COR-L47 (cell line): ENCODE data around the gene KRT86.
"Not testable (repeated sequence)": the region's sequence is repeated elsewhere in the genome, so short reads cannot be mapped to it uniquely, and the experiment has no call there.

Experiments
- DNase-seq: peaks from one replicate; lab custom pipeline; 2025; lab: John Stamatoyannopoulos, UW

The KRT86 gene

DNA sequence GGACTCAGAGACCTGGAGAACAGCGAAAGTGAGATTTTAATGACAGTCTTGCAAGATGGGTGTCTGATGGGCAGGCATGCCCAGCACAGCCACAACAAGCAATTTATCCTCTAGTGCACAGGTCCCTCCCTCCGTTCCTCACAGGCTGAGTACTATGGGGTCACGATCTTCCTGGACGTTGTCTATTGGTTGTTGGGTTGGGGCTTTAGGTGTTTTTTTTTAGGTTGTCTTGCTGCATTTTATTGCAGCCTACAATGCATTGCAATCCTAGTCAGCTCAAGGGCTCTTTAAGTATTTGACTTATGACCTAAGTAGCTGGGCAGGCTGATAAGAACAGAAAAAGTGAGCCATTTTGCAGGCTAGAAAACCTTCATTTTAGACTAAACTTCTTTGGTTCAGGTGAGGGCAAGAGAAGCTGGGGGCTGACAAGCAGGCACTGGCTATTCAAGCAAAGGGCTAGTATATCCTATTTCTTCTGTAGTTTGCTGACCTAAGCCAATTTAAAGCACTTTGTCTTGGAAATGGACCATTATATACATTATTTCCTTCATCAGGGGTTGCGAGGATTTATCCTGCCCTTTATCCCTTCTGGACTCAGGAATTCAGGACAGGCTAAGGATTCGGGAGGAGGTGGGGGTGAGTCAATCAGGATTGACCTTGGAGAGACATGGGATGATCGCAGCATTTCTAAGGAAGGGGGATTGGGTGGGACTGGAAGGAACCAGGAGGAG is 35.4 kb upstream of the KRT86 start:
- DNase-seq: no peak

DNA sequence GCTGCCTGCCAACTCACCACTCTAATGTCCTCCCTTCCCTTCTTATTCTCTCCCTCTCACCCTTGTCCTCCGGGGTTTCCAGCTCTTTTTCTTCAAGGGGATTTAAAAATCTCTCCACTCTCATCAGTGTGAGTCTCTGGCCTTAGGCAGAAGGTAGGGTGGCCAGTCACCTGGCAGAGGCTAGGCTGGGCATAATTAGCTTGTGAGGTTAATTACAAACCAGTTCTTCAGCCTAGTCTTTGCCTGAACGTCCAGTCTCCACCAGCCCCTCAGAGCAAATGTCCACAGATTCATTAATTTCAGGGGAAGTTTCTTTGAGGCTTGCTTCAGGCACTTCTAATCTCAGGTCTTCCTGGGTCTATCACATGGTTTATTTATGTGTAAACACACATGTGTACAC is 34.7 kb upstream of the KRT86 start:
- no peak for DNase-seq

DNA sequence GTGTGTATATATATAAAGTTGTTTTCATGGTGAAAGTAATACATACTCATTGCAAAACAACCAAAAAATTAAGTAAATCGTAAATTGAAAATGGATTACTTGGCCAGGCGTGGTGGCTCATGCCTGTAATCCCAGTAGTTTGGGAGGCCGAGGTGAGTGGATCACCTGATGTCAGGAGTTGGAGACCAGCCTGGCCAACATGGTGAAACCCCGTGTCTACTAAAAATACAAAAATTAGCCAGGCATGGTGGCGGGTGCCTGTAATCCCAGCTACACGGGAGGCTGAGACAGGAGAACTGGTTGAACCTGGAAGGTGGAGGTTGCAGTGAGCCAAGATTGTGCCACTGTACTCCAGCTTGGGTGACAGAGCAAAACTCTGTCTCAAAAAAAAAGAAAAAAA is 34.2 kb upstream of the KRT86 start:
- DNase-seq: not testable (repeated sequence)

DNA sequence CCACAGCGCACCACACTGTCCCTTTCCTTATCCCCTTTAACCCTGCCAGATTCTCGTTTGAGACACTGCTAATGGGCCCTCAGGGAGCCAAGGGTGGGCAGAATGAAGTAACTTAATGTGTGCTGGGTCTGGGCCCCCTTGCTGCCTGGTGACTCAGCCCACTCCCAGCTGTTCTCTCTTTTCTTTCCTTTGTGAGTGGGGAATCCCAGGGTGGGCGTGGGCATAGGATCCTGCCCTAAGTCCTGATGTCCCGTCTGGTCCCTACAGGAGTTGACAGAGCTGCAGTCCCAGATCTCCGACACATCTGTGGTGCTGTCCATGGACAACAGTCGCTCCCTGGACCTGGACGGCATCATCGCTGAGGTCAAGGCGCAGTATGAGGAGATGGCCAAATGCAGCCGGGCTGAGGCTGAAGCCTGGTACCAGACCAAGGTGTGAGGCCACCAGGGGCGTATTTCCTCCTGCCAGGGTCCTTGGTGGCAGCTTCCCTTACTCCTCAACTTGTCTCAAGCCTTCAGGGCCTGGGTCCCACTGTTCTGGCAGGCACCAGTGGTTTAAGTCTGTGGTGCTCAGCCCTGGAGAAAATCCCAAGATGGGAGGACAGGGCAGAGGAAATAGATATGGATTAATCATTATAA is 33.1 kb upstream of the KRT86 start:
- DNase-seq: no peak

DNA sequence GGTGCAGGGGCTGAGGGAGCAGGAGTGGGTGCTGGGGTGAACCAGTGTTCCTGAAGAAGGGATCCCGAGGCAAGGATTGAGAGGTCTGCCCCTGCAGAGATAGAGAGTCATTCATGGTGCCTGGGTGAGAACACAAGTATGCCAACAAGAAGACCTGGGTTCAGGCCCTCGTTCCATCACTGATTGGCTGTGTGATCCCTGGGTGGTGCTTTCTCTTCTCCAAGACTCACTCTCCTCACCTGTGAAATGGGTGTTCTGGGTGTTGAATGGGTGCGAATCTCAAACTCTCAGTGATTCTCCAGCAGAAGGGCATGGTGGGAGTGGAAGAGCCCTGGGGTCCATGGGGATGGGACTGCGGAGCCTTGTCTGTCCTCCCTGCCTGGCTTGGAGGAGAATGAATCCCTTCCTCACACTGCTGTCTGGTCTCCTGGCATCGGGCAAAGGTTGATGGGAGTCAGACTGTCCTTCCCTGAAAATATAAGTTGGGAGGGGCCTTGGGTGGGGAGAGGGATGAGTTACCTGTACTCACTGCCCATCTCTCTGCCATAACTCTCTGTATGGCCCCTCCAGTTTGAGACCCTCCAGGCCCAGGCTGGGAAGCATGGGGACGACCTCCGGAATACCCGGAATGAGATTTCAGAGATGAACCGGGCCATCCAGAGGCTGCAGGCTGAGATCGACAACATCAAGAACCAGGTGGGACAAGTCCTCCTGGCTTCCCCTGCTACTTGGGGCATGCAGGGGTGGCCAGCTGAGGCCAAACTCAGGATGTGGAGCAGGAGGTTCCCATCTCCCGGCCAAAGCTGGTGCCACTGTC is 31.8 kb upstream of the KRT86 start:
- no peak for DNase-seq

DNA sequence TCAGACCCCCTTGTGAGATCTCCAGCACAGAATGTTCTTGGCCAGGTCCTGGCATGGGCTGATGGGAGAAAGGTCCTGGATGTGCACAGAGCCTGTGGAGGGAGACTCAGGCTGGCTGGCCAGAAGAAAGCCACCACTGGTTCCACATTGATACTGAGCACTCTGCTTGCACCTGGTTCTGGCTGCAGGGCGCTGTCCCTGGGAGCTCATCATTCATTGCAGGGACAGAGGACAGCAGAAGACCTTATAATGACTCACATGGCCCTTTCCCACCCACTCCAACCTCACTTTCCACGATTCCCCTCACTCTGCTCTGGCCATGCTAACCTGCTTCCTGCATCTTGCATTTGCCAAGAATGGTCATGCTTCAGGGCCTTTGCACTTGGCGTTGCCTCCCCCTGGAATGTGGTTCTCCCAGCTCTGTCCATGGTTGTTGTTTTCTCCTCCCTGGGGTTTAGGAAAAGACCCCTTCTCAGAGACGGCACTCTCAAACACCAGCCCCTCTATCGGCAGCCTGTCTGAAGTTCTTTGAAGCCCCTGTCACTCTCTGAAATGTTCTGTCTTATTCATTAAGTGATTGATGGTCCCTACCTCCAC is 31.1 kb upstream of the KRT86 start:
- DNase-seq: no peak

DNA sequence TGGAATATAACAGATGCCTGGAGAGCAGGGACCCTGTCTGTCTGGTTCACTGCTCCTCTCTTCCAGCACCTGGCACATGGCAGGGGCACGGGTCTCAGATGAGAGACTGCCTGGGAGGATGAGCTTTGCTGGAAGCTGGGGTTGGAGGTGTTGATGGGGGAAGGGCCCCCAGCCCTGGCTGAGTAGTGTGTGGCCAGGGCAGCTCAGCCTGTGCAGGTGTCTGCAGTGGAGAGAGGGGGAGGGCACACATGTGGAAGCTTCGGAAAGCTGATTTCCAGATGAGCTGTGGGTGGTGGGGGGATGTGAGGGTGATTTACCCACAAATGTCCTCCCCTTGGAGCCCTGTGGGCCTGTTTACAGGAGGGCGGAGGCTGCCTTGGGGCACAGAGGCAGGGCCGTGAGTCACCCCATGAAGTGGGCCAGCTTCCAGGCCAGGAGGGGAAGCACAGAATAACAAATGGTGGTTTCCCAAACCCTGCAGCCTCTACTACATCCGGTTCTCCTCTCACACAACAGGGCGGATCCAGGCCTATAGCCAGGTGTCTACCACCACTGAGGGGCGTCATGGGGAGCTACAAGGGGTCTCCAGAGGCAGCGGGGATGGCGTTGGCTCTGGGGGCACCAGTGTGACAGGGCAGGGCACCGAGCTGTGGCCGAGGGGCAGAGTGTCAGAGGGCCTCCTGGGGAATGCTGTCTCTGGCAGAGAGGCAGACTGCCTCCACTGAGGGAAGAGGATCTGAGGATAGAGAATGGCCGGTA is 30.4 kb upstream of the KRT86 start:
- peak; percentile 57 for DNase-seq

DNA sequence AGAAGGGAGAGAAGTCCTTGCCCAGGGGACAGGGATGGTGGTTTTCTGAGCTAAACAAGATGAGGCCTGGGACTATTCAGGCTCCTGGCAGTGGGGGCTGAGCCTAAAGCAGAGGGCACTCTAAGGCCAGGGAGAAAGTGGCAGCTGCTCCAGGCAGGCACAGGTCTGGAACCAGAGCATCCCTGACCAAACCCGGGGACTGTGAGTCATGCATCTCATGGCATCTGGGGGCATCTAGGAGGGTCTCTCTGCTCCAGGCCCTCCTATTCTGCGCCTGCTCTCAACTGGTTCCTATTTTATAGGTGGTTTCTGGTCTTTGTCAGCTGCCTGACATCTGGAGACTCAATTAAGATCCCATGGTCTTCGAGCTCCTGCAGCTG is 29.8 kb upstream of the KRT86 start:
- DNase-seq: no peak

DNA sequence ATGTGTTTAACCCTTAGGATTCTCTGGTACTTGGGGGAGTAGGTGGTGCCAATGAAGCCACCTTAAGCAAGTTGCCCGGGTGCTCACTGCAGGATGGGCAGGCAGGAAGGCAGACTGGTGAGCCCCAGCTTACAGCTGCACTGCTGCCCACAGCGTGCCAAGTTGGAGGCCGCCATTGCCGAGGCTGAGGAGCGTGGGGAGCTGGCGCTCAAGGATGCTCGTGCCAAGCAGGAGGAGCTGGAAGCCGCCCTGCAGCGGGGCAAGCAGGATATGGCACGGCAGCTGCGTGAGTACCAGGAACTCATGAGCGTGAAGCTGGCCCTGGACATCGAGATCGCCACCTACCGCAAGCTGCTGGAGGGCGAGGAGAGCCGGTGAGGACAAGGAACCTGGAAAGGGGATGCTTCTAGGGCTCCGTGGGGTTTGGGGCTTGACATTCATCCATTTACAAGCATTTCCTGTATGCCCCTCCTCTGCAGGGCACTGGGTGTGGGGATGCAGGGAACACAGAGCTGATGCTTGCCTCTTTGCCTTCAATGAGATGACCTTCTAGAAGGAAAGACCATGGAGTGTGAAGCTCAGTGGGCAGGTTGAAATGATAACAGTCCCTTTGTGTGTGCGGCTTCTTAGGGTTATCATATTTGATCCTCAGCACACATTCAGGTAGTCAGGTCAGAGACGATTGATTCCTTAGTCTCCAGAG is 29.0 kb upstream of the KRT86 start:
- no peak for DNase-seq

DNA sequence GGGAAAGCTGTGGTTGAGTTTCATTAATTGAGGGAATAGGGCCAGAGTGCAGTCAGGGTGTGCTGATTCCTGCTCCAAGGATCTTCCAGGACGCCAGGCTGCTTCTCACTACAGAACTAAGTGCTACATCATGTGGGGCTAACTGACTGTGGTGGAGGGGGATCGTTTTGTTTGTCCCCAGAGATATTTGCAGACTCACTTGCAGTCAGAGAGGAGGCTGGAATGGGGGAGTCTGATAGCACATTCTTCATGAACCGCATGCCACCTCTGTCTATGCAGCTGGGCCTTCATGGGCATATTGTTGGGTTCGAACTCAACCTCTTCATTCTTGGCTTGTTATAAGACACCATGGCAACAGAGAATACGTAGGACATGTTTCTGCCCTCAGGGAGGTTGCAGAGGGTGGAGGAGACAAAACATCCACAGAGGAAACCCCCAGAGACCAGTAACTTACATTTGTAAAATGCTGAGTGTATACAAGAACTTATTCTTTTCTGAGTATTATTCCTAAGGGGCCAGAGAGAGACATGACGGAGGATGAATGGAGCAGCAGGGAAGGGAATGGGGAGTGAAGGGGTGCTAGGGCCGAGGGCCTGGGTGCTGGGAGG is 28.4 kb upstream of the KRT86 start:
- no peak for DNase-seq

DNA sequence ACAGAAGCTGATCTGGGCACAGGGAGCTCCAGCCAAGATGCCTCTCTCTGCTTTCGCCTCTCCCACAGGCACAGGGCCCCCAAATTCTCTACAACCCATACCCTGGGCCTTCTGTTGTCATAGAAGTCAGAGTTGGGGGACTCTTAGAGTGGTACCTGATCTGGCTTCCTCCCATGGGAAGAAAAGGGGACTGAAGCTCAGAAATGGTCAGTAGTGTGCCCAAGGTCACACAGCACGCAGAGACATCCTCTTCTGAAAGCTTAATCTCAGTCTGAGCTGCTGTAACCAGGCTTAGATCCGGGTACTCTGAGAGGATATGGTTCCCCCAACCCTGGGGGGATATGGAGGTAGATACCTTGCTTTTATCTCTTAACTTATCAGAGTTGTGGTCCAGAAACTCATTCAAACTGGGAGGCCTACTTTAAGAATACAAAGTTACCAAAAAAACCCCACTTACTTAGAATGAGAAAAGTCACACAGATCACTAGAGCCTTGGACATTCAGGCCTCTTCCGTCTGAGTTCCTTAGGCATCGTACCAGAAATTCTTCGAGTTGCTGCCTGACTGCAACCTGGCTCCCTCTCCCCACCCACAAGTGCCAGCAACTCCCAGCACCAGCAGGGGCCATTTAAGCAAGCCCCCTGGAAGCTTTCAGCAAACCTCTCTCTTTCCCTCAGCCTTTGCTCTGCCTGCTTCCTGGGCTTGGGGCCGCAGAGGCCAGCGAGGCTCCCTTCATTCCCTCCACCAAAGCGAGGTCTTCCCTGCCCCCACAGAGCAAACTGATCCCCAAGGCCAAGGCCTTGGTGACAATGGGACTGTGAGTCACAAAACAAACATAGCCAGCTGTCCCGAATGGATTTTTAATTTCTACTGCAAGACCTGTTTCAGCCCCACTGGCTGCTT is 27.5 kb upstream of the KRT86 start:
- DNase-seq: no peak

DNA sequence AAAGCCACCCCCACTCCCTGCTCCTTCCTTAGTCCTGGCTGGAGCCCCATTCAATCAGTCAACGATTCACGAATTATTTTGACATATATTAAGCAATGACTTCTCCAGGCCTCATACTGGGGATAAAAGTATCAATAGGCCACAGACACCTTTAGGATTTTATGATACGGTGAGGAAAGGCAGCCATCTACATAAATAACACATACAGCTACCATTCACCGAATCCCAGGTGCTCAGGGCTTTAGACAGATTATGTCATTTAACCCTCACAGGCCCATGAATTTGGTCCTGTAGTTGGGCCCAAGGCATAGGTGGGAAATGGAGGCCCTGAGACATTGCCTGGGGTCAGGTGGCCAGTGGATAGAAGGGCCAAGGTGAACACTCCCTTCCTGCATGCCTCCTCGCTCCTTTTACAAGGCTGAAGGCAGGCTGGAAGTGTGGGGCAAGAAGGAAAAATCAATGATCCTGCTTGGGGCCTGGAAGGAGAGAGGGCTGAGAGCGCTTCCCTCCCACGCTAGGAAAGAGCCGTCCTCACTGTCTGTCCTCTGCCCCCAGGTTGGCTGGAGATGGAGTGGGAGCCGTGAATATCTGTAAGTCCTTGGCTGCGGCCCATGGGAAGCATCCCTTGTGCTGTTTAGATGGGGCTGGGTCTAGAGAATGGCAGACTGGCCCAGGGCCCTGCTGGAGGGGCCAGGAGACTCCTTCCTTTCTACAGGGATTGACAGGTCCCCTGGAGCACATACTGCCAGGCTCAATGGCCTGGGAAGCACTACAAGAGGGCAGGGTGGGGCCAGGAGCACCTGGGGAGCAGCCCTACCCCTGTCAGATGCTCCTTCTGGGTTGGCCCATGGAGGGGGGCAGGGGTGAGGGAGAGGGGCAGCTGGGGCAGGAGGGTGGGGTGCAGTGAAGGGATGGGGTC is 26.6 kb upstream of the KRT86 start:
- no peak for DNase-seq

DNA sequence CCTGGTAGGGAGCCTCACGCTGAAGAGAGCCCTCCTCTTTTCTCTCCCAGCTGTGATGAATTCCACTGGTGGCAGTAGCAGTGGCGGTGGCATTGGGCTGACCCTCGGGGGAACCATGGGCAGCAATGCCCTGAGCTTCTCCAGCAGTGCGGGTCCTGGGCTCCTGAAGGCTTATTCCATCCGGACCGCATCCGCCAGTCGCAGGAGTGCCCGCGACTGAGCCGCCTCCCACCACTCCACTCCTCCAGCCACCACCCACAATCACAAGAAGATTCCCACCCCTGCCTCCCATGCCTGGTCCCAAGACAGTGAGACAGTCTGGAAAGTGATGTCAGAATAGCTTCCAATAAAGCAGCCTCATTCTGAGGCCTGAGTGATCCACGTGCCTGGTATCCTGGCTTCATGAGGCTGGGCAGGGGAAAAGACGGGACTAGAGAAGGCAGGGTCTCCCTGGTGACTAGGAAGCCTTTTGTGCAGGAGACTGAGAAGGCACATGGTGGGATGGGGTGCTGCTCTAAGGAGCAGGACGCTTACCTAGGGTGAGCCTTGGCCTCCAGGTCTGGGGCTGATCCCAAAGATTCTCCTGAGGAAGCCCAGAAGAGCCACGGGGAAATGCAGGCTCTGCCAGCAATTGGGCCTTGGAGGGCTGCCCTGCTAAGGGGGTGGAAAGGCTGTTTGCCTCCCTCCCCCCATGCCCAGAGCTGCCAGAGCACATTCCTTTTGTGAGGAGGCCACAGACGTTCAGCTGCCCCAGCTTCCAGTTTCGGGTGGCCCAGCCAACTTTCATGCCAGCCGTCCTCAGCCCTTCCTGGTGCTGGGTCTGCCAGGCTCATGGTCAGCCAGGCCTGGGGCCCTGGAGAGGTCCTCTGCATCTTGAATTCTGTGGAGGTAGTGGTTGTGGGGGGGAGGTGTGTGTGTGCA is 25.6 kb upstream of the KRT86 start:
- DNase-seq: no peak

DNA sequence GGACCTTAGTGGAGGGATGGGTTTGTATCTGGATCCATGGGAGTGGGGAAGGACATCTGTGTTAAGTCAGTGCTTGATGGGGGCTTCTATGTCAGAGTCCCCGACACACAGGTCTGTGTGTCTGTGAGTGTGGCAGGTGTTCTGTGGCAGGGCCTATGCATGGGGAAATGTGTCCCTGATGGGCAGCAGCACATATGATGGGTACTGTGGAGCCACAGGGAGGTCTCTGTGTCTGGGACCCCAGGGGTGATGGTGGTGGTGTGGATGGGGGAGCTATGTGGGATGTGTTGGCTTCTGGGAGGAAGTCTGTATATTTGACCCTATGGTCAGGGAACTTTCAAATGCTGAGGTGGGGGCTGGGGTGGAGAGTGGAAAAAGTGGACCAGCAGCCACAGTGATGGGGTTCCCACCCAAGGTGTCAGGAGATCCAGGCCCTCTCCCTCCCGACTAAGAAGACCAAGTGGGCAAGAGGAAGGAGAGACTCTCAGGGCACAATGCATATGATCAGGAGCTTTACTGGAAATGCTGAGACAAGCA is 24.9 kb upstream of the KRT86 start:
- DNase-seq: no peak

DNA sequence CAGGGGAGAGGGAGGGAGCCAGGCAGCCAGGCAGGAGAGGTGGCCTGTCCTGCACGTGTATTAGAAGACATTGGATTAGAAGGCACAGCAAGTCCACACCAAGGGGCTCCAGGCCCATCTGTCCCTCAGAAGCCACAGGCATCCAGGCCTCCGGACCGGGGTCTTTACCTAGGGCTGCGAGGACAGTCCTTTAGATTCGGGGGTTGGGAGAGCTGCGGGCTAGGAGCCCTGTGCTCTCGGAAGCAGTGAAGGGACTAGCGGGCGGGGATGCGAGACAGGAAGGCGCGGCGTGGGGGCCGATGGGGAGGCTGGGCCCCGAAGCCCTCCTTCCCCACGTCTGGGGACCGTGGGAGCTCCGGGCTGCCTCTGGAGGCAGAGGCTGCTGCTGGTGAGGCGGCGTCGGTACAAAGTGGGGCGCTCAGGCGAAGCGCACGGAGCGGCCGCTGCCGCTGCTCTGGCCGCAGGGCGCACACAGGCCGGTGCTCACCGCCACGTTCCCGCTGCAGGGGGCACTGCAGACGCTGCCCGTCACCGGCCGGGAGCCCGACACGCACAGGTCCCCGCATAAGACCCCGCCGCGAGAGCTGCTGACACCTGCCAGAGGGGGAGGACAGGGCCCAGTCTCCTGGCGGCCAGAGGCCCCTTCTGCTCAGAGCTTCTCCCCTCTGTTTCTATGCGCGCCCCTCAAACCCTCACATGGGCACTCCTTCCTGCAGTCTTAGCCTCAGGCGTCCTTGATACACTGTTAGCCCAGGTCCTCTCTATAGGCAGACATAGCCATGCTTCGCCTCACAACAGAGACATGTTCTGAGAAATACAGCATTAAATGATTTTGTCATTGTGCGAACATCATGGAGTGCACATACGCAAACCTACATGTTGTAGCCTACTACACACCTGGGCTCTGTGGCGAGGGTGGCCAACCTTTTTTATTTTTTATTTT is 24.1 kb upstream of the KRT86 start:
- no peak for DNase-seq

DNA sequence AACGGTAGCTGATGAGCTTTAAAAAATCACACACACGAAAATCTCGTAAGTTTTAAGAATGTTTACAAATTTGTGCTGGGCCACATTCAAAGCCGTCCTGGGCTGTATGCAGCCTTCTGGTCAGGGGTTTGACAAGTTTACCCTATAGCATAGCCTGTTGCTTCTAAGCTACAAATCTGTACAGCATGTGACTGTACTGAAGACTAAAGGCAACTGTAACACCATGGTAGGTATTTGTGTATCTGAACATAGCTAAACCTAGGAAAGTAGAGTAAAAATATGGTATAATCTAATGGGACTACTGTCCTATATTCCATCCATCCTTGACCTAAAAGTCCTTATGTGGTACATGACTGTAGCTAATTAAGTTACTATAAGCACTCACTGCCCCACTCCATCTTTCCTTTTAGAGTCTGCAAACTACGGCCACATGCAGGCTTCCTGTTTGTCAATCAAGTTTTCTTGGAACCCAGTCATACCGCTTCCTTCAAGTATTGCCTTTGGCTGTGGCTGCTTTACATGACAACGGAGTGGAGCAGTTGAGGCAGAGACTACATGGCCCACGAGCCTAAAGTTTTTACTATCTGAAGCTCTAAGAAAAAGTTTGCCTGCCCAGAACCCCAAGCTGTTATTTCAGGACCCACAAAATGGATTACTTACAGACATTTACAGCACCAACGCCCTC is 22.9 kb upstream of the KRT86 start:
- no peak for DNase-seq
